Stomach (tissue), 4 donors: ENCODE measurements around the gene BIRC6.
"Not testable (repeated sequence)": the region's sequence is repeated elsewhere in the genome, so short reads cannot be mapped to it uniquely, and the experiment has no call there.

ENCODE experiments used
- EP300 ChIP-seq: sonication (generic); formaldehyde crosslinking; IDR thresholded peaks from one replicate; pipeline ENCODE4 v1.6.1; 2017; ENCODE audit warnings: antibody characterized with exemption
- POLR2A ChIP-seq, 4 donors: fragments of 450-650 bp; IDR thresholded peaks; one replicate each; pipeline ENCODE4 v1.6.1; 2016; ENCODE audit warnings: antibody characterized with exemption in 4 of 4, control low read depth in 2 of 4, mild to moderate bottlenecking in 1 of 4, moderate library complexity in 1 of 4
- TF ChIP-seq, protein P1 (sequence below), 7 experiments: fragments of 450-650 bp in 4 of 7; fragments of 200-600 bp in 3 of 7; sonication (generic) in 3 of 7; IDR thresholded peaks; one replicate each; pipeline ENCODE4 v1.5.1; 2016 to 2019; ENCODE audit warnings: antibody characterized with exemption in 7 of 7, control low read depth in 2 of 7, mild to moderate bottlenecking in 1 of 7

DNA sequence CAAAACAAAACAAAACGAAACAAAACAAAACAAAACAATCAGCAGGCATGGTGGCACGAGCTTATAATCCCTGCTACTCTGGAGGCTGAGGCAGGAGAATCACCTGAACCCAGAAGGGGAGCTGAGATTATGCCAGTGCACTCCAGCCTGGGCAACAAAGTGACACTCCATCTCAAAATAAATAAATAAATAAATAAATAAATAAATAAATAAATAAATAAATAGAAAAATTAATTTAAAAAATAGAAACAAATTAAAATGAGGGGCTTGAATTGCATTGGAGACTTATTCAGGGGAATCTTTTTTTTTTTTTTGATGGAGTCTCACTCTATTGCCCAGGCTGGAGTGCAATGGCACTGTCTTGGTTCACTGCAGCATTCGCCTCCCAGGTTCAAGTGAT lies 6.0 kb upstream of the BIRC6 start:
- TF ChIP-seq, protein P1, sequence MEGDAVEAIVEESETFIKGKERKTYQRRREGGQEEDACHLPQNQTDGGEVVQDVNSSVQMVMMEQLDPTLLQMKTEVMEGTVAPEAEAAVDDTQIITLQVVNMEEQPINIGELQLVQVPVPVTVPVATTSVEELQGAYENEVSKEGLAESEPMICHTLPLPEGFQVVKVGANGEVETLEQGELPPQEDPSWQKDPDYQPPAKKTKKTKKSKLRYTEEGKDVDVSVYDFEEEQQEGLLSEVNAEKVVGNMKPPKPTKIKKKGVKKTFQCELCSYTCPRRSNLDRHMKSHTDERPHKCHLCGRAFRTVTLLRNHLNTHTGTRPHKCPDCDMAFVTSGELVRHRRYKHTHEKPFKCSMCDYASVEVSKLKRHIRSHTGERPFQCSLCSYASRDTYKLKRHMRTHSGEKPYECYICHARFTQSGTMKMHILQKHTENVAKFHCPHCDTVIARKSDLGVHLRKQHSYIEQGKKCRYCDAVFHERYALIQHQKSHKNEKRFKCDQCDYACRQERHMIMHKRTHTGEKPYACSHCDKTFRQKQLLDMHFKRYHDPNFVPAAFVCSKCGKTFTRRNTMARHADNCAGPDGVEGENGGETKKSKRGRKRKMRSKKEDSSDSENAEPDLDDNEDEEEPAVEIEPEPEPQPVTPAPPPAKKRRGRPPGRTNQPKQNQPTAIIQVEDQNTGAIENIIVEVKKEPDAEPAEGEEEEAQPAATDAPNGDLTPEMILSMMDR (IDR thresholded peaks at IDR 0.05), result not testable (repeated sequence)
- not testable (repeated sequence) for TF ChIP-seq EP300; POLR2A (IDR thresholded peaks at IDR 0.05)
